Epithelial cell of esophagus (primary cell): ENCODE results near the gene PTH1R.

Experiments
- DNase-seq: peaks from one replicate; pipeline ENCODE4 v3.0.0; 2010; ENCODE audit warnings: low read depth
- H3K4me3 ChIP-seq: 2 replicates; pipeline ENCODE4 v1.5.1; 2011; ENCODE audit warnings: mild to moderate bottlenecking, low read length, control low read depth
- TF ChIP-seq, protein P1 (sequence below): IDR thresholded peaks from 2 replicates; pipeline ENCODE4 v1.5.1; 2011; ENCODE audit warnings: low read depth, mild to moderate bottlenecking, low read length, control low read depth, inconsistent platforms; ENCODE audit not compliant: insufficient read depth; ENCODE audit errors: missing control alignments

PTH1R gene

DNA sequence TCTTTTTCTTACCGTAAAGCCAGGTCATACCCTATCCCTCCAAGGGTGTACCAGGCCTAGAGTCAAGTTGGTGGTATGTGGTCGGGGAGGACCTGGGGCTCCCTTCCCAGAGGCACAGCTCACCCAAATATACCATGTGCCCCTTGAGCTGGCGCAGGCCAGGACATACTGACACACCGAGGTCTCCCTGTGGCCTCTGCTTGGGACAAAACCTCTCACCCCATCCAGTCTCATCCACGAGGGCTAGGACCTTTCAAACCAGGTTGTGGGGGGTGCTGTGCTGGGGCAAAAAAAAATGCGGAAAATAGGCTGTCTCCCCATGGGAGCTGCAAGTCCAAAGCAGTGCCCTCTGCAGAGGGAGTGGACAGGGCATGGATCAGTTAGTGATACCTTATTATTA, 22.8 kb downstream of the PTH1R start:
- H3K4me3 ChIP-seq, result no peak overlapping the region
- TF ChIP-seq, protein P1, sequence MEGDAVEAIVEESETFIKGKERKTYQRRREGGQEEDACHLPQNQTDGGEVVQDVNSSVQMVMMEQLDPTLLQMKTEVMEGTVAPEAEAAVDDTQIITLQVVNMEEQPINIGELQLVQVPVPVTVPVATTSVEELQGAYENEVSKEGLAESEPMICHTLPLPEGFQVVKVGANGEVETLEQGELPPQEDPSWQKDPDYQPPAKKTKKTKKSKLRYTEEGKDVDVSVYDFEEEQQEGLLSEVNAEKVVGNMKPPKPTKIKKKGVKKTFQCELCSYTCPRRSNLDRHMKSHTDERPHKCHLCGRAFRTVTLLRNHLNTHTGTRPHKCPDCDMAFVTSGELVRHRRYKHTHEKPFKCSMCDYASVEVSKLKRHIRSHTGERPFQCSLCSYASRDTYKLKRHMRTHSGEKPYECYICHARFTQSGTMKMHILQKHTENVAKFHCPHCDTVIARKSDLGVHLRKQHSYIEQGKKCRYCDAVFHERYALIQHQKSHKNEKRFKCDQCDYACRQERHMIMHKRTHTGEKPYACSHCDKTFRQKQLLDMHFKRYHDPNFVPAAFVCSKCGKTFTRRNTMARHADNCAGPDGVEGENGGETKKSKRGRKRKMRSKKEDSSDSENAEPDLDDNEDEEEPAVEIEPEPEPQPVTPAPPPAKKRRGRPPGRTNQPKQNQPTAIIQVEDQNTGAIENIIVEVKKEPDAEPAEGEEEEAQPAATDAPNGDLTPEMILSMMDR, result no peak
- DNase-seq, result no peak

DNA sequence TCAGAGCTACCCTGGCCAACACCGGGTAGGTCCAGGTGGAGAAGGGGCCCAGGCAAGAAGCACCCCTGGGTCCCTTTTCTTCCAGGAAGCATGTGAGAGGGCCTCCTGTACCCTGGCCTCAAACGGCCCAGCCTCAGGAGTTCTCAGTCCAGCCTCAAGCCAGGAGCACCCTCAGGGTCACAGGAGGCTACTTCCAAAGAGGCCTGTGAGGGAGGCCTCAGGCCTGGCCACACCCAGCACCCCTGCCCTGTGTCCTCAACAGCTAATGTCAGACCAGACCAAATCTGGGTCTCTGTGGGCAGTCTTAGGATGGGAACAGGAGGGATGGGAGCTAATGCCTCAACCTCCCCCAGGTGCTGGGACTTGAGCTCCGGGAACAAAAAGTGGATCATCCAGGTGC, 23.5 kb downstream of the PTH1R start:
- no peak for DNase-seq
- H3K4me3 ChIP-seq, result no peak overlapping the region
- TF ChIP-seq, protein P1, result no peak

DNA sequence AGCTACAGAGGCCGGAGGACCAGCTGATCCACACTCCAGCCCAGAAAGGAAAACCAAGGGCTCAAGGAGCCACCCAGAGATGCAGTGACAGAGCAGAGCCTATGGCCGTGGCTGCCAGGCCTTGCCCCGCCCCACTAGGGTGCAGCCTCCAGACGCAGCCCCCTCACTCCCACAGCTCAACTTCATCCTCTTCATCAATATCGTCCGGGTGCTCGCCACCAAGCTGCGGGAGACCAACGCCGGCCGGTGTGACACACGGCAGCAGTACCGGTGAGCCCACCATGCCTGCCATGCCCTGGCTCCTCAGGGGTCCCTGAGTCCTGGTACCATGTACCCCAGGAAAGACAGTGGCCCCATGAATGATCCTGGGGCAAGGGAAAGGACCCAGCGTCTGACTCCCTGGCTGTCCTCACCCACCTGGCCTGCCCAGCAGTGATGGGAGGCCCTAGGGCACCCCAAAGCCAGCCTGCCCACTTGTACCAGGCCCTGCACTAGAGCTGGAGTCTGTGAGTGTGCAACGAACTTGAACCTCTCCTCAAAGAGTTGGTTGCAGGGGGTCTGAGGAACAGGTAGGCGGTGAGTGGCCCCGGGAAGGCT, 24.2 kb downstream of the PTH1R start:
- H3K4me3 ChIP-seq, result no peak overlapping the region
- DNase-seq, result no peak
- TF ChIP-seq, protein P1, result no peak

DNA sequence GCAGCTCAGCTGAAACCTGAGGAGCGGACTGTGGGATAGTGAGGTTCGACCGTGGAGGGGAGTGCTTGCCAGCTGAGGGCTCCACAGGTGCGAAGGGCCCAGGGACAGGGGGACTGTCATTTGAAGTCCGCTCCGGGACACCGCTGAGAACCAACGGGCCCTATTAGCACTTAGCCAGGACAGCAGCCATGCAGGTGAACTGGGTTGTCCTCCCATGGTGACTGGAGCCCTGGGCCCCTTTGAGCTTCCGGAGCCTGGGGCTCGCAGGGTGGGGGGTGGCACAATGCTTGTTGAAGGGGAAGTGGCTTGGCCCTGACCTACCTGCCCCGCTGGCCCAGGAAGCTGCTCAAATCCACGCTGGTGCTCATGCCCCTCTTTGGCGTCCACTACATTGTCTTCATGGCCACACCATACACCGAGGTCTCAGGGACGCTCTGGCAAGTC, 24.7 kb downstream of the PTH1R start:
- TF ChIP-seq, protein P1, result no peak
- no peak overlapping the region for H3K4me3 ChIP-seq
- no peak for DNase-seq

DNA sequence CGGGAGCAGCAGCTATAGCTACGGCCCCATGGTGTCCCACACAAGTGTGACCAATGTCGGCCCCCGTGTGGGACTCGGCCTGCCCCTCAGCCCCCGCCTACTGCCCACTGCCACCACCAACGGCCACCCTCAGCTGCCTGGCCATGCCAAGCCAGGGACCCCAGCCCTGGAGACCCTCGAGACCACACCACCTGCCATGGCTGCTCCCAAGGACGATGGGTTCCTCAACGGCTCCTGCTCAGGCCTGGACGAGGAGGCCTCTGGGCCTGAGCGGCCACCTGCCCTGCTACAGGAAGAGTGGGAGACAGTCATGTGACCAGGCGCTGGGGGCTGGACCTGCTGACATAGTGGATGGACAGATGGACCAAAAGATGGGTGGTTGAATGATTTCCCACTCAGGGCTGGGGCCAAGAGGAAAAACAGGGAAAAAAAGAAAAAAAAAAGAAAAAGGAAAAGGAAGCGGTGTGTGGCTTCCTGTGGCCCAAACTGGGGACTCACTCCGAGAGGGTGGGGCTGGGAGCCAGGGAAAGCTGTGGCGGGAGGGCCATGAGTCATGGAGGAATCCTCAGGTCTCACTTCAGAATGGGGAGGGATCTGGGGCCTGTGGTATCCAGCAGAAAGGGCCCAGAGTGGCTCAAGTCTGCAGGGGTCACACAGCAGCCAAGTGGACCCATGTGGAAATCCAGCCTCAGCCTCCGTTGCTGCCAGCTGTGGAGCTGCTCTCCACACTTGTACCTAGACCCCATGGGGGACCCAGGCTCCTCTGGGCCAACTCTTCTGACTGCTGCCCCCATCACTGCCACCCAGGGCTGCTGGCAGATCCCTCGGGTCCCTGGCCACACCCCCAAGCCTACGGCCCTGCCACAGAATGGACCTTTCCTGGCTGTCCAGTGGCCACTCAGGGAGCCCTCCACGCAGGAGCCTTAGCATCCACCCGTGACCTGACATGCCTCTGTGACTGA, 26.1 kb downstream of the PTH1R start:
- H3K4me3 ChIP-seq, result no peak overlapping the region
- TF ChIP-seq, protein P1, result no peak
- DNase-seq, result peak; percentile 74

DNA sequence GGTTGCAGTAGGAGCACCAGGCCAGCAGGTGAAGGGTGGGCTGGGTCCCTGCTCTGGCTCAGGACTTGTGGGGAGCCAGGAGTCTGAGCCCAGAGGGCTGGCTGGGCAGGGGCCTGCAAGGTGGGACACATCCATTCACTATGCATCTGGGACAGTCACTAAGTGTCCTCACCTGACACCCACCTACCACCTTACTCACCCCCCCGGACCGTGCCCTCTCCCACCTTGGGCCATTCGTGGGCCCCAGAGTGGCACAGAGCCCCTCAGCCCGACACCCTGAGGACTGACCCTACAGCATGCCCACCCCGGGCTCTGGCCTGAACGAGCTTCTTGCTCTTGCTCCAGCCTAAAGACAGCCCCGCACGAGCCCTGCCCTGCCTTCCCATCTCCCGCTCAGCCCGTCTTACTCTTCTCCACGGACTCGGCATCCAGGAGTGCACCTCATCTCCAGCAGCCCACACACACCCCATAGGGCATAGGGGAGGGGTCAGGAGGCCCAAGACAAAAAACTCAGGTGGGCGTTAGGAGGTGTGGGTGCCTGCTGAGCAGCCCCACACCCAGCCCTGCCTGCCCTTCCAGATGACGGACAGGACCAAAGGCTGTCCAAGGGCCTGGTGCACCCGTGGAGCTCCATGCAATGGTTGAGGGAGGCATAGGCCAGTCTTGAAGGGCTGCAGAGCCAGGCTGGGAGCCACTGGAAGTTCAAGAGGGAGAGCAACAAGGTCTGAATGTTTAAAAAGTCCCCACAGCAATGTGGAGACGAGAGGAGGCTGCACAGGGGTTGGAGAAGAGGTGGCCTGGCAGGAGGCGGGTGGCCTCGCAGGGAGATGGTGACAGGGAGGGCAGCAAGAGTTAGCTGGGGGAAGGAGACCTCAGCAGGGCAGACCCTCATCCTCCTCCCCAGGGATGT, 27.0 kb downstream of the PTH1R start:
- no peak for DNase-seq
- no peak overlapping the region for H3K4me3 ChIP-seq
- TF ChIP-seq, protein P1, result no peak
